Measurements from ENCODE around the gene STEAP1B. TPM values are rescaled to one million over a fixed set of nuclear protein-coding genes. Genes with fewer than 3 reads are reported as not detected.

STEAP1B gene
- total and polyA plus RNA-seq, 2 of the 4 experiments (the other 2 are of a cell fraction), result 7.9 to 13.8 TPM

DNA sequence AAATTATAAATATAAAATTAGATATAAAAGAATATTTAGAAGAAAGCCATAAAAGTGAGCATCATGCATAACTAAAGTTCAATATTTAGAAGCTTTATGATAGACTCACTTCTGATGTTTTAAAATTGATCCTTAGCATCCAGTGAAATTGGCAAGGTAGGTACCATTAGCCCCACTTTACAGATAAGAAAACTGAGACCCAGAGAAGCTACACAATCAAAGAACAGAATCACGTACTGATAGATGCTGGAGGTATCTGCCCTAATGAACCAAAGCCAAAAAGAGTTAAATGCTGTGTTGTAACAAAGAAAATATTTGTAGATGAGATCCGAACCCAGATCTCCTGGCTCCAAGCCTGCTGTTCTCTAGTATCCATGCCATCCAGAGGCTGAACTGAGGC is 100.4 kb downstream of the STEAP1B start:
- Histone ChIP-seq H2BK20ac (ENCODE audit: low read depth, low read length) (no peak overlapping the region), H3K56ac (ENCODE audit: extremely low read depth, insufficient read depth, low read length) (no peak overlapping the region), H2BK15ac (ENCODE audit: low read depth, low read length) (no peak overlapping the region), H3K14ac (replicated peaks; ENCODE audit: low read depth, low read length) (no peak overlapping the region), H3K4me1 (ENCODE audit: control insufficient read depth, insufficient read depth, low read length) (no peaks in the 10 kb centered on the region), H3K9ac (ENCODE audit: low read depth, low read length) (no peak overlapping the region), H2BK120ac (ENCODE audit: low read depth, low read length) (no peak overlapping the region), H4K5ac (ENCODE audit: low read depth, low read length) (no peak overlapping the region), H3K4me2 (ENCODE audit: low read depth, low read length) (no peak overlapping the region), H3K79me1 (ENCODE audit: low read depth in 1 of 2, low read length in 2 of 2) (no peaks in the 10 kb centered on the region), H2AFZ (replicated peaks; ENCODE audit: low read length, poor library complexity) (no peak overlapping the region), H4K20me1 (ENCODE audit: insufficient read depth, low read length) (no peaks in the 10 kb centered on the region), H3K4me3 (ENCODE audit: insufficient read depth, low read depth, low read length) (no peak overlapping the region), H2AK9ac (replicated peaks; ENCODE audit: low read depth, low read length, poor library complexity) (no peak overlapping the region), H3K36me3 (ENCODE audit: control insufficient read depth, insufficient read depth, low read length) (no peaks in the 10 kb centered on the region), H2BK5ac (ENCODE audit: low read depth, low read length, poor library complexity, severe bottlenecking) (no peak overlapping the region), H3K9me3 (ENCODE audit: control insufficient read depth, insufficient read depth, low read length) (no peaks in the 10 kb centered on the region), H3K23ac (ENCODE audit: low read depth, low read length) (no peak overlapping the region), H2AK5ac (ENCODE audit: low read depth, low read length) (no peak overlapping the region), H3K27ac (ENCODE audit: insufficient read depth, low read length) (no peak overlapping the region), H3K9me1 (ENCODE audit: insufficient read depth, low read length) (no peaks in the 10 kb centered on the region), H3K18ac (ENCODE audit: low read depth, low read length) (no peak overlapping the region), H4K8ac (ENCODE audit: low read depth in 2 of 2, low read length in 2 of 2) (no peak overlapping the region), H4K91ac (ENCODE audit: insufficient read depth, low read depth, low read length) (no peak overlapping the region), H3K27me3 (ENCODE audit: control insufficient read depth, insufficient read depth, low read length) (no peaks in the 10 kb centered on the region), H3K4ac (ENCODE audit: low read depth, low read length) (no peak overlapping the region)
- dilution Hi-C loops (cut with HindIII; ENCODE audit: low sequenced_read_pairs, unreplicated experiment) (no loop called here), intact Hi-C loops (cut with micrococcal nuclease) (no loop called here), in situ Hi-C loops (cut with MboI; ENCODE audit: low sequenced_read_pairs) (no loop called here)
- DNase-seq (no peak), ATAC-seq (ENCODE audit: low read depth) (no peak)
- POLR2A ChIA-PET (ENCODE audit: unreplicated experiment), result no interaction called here
- no peak for TF ChIP-seq SMC3 (IDR thresholded peaks at IDR 0.05; ENCODE audit: low read depth, low read length)
- TF ChIP-seq, protein P1, sequence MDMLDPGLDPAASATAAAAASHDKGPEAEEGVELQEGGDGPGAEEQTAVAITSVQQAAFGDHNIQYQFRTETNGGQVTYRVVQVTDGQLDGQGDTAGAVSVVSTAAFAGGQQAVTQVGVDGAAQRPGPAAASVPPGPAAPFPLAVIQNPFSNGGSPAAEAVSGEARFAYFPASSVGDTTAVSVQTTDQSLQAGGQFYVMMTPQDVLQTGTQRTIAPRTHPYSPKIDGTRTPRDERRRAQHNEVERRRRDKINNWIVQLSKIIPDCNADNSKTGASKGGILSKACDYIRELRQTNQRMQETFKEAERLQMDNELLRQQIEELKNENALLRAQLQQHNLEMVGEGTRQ (IDR thresholded peaks at IDR 0.05; ENCODE audit: low read depth, low read length), result no peak
- no peak for TF ChIP-seq RAD21 (IDR thresholded peaks at IDR 0.05; ENCODE audit: low read length)
- no peak for TF ChIP-seq RCOR1 (IDR thresholded peaks at IDR 0.05; ENCODE audit: insufficient replicate concordance, low read length)
- TF ChIP-seq NFE2L2 (IDR thresholded peaks at IDR 0.05; ENCODE audit: low read depth, low read length), result no peak
- no TSS peak for BruUV-seq (replicated peaks)
- CTCF ChIA-PET, result no interaction called here
- no CpG with 5 or more reads among the region's 2 CpGs for WGBS, 2 experiments (ENCODE audit: extremely low coverage in 2 of 2, insufficient read length in 1 of 2)
